ENCODE data around the gene KRT25.
"Not testable (repeated sequence)": the region's sequence is repeated elsewhere in the genome, so short reads cannot be mapped to it uniquely, and the experiment has no call there.

Gene KRT25

DNA sequence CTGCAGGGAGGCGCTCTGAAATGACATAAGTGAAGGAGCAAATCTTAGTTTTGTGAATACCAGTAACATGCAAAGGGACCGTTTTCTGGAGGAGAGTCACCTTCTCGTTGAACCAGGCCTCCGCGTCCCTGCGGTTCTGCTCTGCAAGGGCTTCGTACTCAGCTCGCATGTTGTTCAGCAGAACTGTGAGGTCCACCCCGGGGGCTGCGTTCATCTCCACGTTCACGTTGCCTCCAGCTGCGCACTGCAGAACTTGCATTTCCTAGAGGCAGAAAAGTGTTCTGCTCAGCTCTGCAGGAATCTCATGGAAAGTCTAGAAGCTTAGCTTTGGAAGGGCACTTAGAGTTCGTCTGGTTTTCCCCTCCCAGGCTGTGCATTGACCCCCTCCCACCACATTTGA is 4.1 kb downstream of the KRT25 start:
- no peak for DNase-seq

DNA sequence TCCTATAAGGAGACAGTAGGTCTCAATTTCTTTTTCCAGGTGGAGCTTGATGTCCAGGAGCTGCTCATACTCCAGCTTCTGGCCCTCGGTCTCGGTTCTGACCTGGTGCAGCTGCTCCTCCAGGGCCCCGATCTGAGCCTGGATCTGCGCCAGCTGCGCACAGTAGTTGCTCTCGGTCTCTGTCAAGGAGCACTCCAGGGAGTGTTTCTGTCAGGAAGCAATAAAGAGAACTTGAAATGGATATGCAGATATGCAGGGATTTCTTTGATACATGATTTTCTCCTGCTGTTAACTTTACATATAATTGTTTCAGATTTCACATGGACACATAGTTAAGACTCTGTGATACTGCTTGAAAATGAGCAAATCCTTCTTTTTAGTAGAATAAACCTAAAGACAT is 4.7 kb downstream of the KRT25 start:
- no peak for DNase-seq

DNA sequence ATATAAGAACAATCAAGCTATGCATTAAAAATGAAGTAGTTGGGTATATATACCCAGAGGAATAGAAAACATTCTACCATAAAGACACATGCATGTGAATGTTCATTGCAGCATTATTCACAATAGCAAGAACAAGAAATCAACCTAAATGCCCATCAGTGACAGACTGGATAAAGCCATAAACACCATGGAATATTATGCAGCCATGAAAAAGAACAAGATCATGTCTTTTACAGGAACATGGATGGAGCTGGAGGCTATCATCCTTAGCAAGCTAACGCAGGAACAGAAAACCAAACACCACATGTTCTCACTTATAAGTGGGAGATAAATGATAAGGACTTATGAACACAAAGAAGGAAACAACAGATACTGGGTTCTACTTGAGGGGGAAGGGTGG is 6.5 kb downstream of the KRT25 start:
- DNase-seq = not testable (repeated sequence)

DNA sequence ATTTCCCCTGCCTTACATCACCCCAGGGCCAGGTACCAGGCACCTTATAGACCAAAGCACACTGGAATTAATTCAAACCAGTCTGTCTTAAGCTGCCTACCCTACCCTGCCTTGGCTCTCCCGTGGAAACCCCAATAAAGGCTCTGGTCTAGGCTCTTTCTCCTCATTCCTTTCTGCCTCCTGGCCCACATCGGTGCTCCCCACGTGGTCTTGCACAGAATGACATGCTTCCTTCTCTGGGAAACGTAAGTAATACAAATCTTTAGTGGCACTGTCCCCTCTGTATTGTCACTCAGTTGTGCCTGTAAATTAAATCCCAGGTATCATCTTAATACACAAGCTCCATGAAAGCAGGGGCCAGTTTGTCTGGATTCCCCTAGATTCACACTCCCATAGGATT is 16.6 kb downstream of the KRT25 start:
- no peak for DNase-seq

DNA sequence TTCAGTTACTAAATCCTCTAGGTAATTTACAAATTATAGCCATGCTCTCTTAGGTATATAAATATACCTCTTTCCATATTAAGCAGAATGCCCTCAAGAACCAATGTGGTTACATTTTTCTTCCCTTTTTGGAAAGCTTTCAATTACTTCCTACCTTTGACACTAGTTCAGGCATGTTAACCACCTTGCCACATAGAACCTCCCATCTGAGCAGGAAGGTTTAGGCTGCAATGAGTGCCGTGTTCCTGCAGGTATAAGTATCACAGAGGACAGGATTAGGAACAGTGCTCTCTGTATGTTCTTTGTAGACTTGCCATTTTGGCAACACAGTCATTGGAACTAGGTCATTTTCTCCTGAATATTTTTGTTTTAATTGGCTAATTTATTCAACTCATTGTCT is 20.1 kb downstream of the KRT25 start:
- DNase-seq = no peak

DNA sequence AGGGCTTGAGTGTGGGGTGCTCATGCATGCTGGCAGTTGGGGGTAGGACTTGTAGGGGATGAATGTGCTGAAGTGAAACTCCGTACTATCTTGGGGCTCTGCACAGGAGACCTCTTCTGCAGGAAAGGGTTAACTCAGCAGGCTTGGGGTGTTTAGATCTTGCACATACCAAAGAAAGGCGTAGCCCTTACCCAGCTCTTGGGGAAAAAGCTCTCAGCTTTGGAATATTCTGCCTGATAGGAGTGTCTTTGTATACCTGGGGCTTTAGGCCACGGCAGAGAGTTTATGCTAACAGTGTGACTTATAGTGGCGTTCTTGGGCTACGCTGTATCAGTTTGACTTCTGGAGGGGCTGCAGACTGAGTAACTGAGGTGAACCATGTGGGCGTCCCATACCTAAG is 21.1 kb downstream of the KRT25 start:
- no peak for DNase-seq

DNA sequence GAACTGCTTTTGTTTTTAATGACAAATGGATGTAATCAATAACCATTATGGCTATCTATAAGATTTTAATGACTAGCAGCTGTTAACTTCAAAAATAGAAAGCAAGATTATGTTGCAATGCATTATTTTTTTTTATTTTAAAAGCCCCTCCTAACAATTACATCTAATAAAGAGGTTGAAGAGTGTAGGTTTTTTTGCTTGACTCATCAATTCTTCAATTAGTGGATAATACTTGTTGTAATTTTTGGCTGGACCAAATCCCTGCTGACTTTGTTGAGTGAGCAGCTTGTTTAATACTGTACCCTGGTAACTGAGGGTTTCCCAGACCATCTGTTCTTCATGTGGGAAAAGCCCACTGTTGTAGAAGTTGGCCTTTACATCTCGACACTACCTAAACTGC is 24.2 kb downstream of the KRT25 start:
- no peak for DNase-seq

DNA sequence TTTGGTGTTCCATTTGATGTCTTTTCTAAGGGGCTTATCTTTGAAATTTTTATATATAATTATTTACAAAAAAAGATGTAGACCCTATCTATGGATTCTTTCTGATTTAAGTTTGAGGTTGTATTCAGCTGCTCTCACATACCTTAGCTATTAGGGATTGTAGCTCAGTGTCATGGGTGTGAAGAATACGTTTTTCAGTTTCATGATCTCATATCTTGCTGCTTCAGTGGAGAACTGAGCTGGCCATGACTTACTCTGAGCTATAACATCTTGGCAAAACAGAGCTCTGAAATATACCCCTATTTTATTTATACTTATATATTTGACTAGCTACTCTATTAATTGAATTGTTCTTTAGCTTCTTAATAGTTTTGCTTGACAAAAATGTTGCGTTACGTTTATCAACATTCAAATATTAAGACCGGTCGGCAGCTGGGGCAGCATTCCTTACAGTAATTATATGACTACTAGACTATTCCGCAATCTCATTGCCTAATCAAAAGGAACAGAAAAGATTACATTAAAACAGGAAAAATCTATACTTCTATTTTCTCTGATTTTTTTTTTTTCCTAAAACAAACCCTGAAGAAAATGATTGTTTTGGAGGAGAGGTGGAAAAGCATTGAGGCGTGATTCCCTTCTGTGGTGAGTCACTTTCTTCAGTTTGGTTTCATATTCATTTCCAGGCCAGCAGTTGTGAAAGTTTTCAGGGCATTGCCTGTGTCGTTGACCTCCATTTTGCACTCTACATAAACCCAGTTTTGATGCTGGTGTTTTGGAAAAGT is 27.5 kb downstream of the KRT25 start:
- no peak for DNase-seq

DNA sequence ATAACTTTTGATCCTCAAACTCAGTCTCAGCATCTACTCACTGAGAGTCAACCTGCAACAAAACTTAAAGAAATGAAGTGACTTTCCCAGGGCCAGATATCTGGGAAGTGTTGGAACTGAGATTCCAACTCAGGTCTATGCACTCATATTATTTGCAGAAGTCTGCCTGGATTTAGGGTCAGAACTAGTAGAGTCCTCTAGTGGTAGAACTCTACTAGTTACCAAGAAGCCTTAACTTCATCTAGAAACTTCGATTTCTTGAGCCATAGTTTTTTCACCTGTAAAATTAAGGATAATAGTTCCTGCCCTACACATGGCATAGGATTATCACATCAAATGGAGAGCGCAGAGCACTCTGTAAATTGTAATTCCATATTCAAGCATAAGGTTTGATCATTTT is 28.2 kb downstream of the KRT25 start:
- DNase-seq = no peak

DNA sequence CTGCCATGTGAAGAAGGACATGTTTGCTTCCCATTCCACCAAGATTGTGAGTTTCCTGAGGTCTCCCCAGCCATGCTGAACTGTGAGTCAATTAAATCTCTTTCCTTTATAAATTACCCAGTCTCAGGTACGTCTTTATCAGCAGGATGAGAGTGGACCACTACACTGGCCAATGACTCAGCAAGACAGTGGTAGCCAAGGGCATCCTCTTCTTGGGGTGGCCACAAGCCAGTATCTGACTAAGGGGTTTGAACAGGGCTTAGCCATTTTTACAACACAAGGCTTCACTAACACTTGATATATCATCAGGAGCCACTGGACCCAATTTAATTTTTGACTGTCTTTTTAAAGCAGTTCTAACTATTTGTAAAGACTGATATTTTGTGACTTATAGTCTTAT is 30.5 kb downstream of the KRT25 start:
- no peak for DNase-seq

DNA sequence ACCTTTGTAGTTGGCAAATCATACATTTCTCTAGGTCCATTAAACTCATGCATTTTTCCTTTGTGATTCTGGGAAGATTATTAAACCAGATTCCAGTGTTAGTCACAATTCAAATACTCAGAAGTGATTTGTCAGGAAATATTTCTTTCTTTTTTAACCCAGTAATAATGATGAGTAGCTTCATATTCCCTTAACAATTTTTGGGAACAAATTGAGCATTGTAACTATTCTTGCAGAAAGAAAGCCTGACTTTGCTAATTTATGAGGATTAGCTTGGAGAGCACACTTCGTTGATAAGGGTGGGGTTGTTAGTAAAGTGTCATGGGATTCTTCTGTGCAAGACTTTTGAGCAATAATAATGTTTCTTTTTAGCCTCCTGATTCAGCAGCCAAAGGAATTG is 32.9 kb downstream of the KRT25 start:
- DNase-seq = no peak

DNA sequence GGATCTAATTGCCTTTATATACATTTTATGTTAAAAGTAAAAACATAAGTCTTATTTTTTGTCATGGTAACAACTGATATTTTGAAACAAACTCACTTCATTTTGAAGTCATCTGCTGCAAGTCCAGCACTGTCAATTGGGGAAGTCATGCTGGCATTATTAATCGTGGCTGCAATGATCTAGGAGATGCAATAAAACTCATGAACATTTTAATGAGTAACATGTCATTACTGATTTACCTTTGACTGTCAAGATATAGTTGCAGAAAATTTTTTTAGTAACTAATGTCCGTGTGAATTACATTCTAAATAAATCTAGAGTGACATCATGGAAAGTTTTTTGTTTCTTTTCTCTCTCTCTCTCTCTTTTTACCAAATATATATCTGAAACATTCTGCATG is 34.2 kb downstream of the KRT25 start:
- DNase-seq = no peak

DNA sequence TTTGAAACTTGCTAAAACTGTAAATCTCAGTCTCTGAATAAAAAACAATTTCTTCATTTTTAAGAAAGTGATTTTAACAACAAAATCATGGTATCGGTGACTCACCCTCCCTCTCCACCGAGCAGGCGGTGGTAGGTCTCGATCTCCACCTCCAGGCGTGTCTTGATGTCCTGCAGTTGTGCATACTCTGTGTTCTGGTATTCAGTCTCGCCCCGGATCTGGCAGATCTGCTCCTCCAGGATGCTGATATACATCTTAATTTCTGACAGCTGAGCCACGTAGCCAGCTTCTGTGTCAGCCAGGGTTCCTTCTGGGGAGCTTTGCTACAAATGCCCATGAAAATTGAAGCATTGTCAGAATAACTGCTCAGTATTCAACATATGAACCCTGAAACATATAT is 36.2 kb downstream of the KRT25 start:
- no peak for DNase-seq

DNA sequence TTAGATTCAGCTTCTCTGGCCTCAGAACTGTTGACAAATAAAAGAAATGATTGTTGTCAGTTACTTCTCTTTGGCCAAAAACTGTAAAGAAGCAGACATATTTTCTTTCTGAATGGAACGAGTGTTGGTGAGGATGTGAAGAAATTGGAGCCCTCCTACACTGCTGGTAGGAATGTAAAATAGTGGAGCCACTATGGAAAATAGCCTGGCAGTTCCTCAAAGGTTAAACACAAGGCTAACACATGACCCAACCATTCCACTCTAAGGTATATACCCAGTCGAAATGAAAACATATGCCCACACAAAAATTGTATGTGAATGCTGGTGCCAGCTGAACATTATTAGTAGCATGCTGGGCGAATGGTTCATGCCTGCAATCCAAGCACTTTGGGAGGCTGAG is 37.4 kb downstream of the KRT25 start:
- DNase-seq = no peak

DNA sequence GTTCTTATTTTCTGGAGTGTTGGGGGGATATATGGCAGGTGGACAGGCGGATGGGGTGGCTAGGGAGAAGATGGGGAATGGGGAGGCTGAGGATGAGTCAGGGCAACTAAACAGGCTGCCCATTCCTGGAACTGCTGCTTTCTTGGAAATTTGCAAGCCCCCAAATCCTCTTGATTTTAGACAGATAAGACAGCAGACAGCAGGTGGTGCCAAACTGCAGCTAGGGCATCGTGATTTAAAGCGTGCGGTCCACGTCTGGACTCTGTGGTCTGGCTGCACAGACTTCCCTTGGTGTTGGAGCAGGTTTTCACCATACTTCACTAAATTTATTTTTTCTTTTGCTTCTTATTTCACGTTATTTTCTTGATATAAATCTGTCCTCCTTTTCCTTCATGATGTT is 40.7 kb downstream of the KRT25 start:
- no peak for DNase-seq

DNA sequence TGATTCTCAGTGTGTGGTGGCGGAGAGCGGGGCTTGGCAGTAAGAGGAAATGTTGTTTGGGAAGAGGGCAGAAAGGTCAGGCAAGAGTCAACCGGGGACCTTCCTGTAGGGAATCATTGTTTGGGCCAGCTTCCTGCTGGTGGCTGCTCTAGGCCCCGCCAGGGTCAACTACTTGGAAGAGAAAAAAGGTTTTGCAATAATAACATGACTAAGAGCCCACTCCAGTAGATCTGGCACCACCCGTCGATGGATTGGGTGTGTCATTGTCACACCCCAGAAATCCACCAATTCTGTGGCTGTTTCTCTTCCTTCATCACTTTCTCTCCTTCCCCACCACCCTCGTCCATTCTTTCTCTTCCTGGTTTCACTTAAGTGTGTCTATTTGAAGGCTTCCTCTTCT is 47.4 kb downstream of the KRT25 start:
- no peak for DNase-seq

DNA sequence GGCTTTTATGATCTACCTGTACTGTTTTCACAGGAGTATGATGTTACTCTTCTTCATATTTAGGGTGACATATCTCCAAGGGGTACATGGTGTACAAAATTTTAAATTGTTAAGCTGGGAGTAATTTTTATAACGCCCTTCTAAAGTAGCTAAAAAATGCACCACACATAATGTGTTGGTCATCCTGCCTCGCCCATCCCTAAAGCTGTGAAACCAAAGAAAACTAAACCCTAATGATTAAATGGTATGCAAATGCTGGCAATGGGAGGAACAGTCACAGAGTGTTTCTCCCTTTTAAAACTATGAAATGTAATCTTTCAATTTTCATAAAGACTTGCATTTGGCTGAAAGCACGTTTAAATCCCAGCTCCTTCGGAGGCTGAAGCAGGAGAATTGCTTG is 49.5 kb downstream of the KRT25 start:
- DNase-seq = no peak

DNA sequence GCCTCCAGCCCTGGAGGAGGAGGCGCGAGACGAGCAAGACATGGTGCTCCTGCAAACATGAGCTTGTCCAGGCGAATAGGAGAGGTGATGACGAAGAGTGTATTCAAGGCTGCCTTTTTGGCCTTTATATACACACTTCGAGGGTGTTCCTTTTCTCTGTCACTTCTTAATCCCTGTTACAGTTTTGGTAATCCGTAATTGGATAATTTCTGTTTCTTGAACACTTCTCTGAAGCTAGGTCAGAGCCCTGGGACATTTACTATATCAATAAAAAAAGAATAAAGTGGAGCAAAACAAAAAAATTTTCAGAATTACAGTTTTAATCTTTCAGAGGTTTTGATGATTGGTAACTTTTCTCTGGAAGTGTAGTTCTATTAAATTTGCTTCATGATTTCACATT is 51.5 kb downstream of the KRT25 start, which contains the start of gene KRT24:
Gene KRT24 (minus strand): TSS at position 101 of the 400 bp plus-strand sequence. CDS start 59 bp downstream, at position 42.
- DNase-seq = no peak

DNA sequence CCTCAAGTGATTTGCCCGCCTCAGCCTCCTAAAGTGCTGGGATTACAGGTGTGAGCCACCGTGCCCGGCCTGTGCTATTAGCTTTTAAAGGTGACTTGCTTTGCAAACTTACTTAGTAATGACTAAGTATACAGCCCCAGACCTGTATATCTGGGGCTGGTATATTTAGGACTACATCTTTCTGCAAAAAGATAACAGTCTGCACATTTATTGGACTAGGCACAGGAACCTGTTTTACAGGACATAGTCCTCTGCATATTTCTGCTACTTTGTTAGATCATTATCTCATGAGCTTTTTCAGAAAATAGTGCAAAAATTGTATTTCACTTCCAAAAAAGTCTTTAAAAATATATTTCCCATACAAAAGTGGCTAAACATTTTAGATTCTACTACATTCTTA is 52.9 kb downstream of the KRT25 start:
- DNase-seq = no peak

DNA sequence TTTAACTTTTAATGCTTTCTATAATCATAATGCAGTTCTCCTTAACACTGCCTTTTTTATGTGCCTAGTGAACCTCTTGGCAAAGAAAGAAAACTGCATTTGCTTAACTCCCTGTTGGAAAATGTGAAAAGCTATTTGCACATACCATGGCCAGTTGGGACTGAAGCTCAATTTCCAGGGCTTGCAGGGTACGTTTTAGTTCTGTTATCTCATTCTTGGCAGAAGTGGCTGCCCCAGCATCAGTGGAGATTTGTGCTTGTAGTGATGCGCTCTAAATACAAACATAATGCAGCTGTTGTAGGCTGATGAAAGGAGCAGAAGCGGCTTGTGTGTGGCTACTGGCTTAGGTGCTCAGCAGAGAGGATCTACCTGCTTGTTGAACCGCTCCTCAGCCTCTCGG is 55.3 kb downstream of the KRT25 start:
- no peak for DNase-seq

DNA sequence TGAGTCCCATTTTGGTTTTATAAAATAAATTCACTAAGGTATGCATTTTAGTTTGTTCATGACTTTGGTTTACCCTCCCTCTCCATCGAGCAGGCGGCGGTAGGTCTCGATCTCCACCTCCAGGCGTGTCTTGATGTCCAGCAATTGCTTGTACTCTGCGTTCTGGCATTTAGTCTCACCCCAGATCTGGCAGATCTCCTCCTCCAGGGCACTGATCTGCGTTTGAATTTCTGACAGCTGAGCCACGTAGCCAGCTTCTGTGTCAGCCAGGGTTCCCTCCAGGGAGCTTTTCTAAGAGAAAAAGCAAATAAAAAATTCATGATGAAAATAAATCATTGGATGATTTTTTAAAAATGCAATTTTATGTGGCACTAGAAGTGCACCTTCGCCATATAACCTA is 55.8 kb downstream of the KRT25 start:
- DNase-seq = no peak

Data from stimulated activated CD4-positive, alpha-beta T cell treated with anti-CD3 and anti-CD28 coated beads, Interleukin-2, amount 100 ng/mL, for 24 hours (primary cell).